ENCODE data around the gene LARP1B. TPM values are rescaled to one million over a fixed set of nuclear protein-coding genes. Genes with fewer than 3 reads are reported as not detected.

LARP1B gene
- total RNA-seq, 1 donor = 27.9 TPM

Other genes starting within 250 kb of the LARP1B start
- 2.2 and 2.4 TPM in 2 replicates for gene PLK4, start 180.4 kb upstream of the LARP1B start, total RNA-seq
- 27.1 and 37.7 TPM in 2 replicates for gene MFSD8, start 96.1 kb upstream of the LARP1B start, total RNA-seq
- 8.3 and 10.1 TPM in 2 replicates for gene ABHD18, start 95.9 kb upstream of the LARP1B start, total RNA-seq
- gene PGRMC2, start 226.5 kb downstream of the LARP1B start, total RNA-seq = 38.4 and 39.2 TPM in 2 replicates